Lung (tissue), 12 donors: ENCODE measurements around the gene TPCN2. TPM values are rescaled to one million over a fixed set of nuclear protein-coding genes. Genes with fewer than 3 reads are reported as not detected.

ENCODE experiments used
- ATAC-seq: fragments of 200-7000 bp; cut with Tn5 transposase; one replicate; pipeline ENCODE4 v1.9.1; 2020; ENCODE audit warnings: moderate number of reproducible peaks; ENCODE audit not compliant: insufficient read depth, low FRiP score
- DNase-seq, 3 donors: peaks; one replicate each; pipeline ENCODE4 v3.0.0-alpha.2; 2013 to 2017
- H3K27ac ChIP-seq, 2 donors: one replicate each; pipeline ENCODE4 v1.5.1; 2013; ENCODE audit warnings: mild to moderate bottlenecking in 2 of 2, moderate library complexity in 2 of 2, control low read depth in 1 of 2, inconsistent platforms in 1 of 2, low read depth in 1 of 2, low read length in 1 of 2
- H3K27me3 ChIP-seq, 3 donors: one replicate each; pipeline ENCODE4 v1.5.1; 2013; ENCODE audit warnings: low read length in 2 of 3; ENCODE audit not compliant: control insufficient read depth in 3 of 3, insufficient read depth in 3 of 3
- H3K36me3 ChIP-seq, 4 donors: one replicate each; pipeline ENCODE4 v1.5.1; 2013; ENCODE audit warnings: low read length in 4 of 4, mild to moderate bottlenecking in 1 of 4, moderate library complexity in 1 of 4; ENCODE audit not compliant: control insufficient read depth in 4 of 4, insufficient read depth in 4 of 4
- H3K4me1 ChIP-seq, 5 donors: one replicate each; pipeline ENCODE4 v1.5.1; 2013; ENCODE audit warnings: low read length in 5 of 5, mild to moderate bottlenecking in 2 of 5, moderate library complexity in 1 of 5; ENCODE audit not compliant: control insufficient read depth in 5 of 5, insufficient read depth in 5 of 5
- H3K4me3 ChIP-seq: one replicate; pipeline ENCODE4 v1.5.1; 2013; ENCODE audit warnings: mild to moderate bottlenecking, control low read depth, moderate library complexity
- H3K9ac ChIP-seq, 2 donors: one replicate each; pipeline ENCODE4 v1.5.1; 2013; ENCODE audit warnings: low read length in 2 of 2, control low read depth in 1 of 2; ENCODE audit not compliant: insufficient read depth in 1 of 2
- H3K9me3 ChIP-seq, 4 donors: one replicate each; pipeline ENCODE4 v1.5.1; 2013; ENCODE audit warnings: low read length in 3 of 4, mild to moderate bottlenecking in 1 of 4, moderate library complexity in 1 of 4; ENCODE audit not compliant: control insufficient read depth in 4 of 4, insufficient read depth in 3 of 4
- CTCF ChIP-seq: IDR thresholded peaks from 2 replicates; pipeline ENCODE4 v1.5.1; 2012; ENCODE audit warnings: mild to moderate bottlenecking; ENCODE audit errors: control extremely low read depth, extremely low read depth
- WGBS, 2 donors: extraction: QIAGEN DNeasy Blood & Tissue Kit; methylation state at CpG; one replicate each; pipeline ENCODE4 v1.1.7; 2013; 5-methylcytosine and 5-hydroxymethylcytosine counted together
- polyA plus RNA-seq, 2 donors: library from polyadenylated mRNA; stranded (reverse); fragments of 200-250 nt; gene quantifications; one replicate each; pipeline ENCODE4 v1.2.1, GENCODE V29; 2013
- total RNA-seq, 2 donors: library from RNA; depleted of rRNA in 1 of 2; stranded (reverse); fragments of >200 nt in 1 of 2; gene quantifications; one replicate each; pipeline ENCODE4 v1.2.1, GENCODE V29; 2014 to 2021
- donor health status: control.
- donor health status: control.
- donor health status: Bipolar disorder and iron deficiency.
- donor health status: healthy.
- donor health status: DM: yes; HTN: yes; CAD: no.

TPCN2 gene
- total and polyA plus RNA-seq, 4 donors = 10.0 to 25.0 (median 14.5) TPM

- no peak overlapping the region for H3K4me3 ChIP-seq
- H3K27me3 ChIP-seq = no peaks in the 10 kb centered on the region
- no peak for DNase-seq
- H3K9ac ChIP-seq = no peak overlapping the region
- peaks cover 0 to 26% (median 0%) of the 10 kb centered on the region in 5 donors for H3K4me1 ChIP-seq
- H3K9me3 ChIP-seq = no peaks in the 10 kb centered on the region
- no peak for ATAC-seq
- H3K27ac ChIP-seq = no peak overlapping the region
- H3K36me3 ChIP-seq = peaks cover 0 to 2% (median 0%) of the 10 kb centered on the region in 4 donors
- no peak for TF ChIP-seq CTCF
- 89 to 94% methylated on average over 20 of the region's 20 CpGs for WGBS, 2 donors
Measured at GRCh38 chr11:69003866-69004367, 44.8 kb upstream of the TPCN2 start.

GRCh38 chr11:69004411-69005182, 44.1 kb upstream of the TPCN2 start:
- peaks cover 0 to 2% (median 0%) of the 10 kb centered on the region in 4 donors for H3K36me3 ChIP-seq
- H3K9me3 ChIP-seq = no peaks in the 10 kb centered on the region
- H3K9ac ChIP-seq = no peak overlapping the region
- 78 to 88% methylated on average over 13 of the region's 13 CpGs for WGBS, 2 donors
- no peak for TF ChIP-seq CTCF
- ATAC-seq (no peak), DNase-seq (no peak)
- no peaks in the 10 kb centered on the region for H3K27me3 ChIP-seq
- no peak overlapping the region for H3K27ac ChIP-seq
- H3K4me1 ChIP-seq = peaks cover 0 to 26% (median 0%) of the 10 kb centered on the region in 5 donors
- H3K4me3 ChIP-seq = no peak overlapping the region

- no peak overlapping the region for H3K9ac ChIP-seq
- 92% methylated on average over 27 of the region's 27 CpGs for WGBS, 2 donors
- TF ChIP-seq CTCF = no peak
- H3K27me3 ChIP-seq = no peaks in the 10 kb centered on the region
- H3K4me3 ChIP-seq = no peak overlapping the region
- H3K9me3 ChIP-seq = no peaks in the 10 kb centered on the region
- ATAC-seq = no peak
- no peak for DNase-seq
- H3K4me1 ChIP-seq = peaks cover 0 to 31% (median 0%) of the 10 kb centered on the region in 5 donors
- peaks cover 0 to 2% (median 0%) of the 10 kb centered on the region in 4 donors for H3K36me3 ChIP-seq
- H3K27ac ChIP-seq = no peak overlapping the region
Measured at GRCh38 chr11:69005183-69005630, 43.5 kb upstream of the TPCN2 start.
